ENCODE measurements around the gene DAAM1.

- TF ChIP-seq CTCF (IDR thresholded peaks at IDR 0.05) (no peak), POLR2A (IDR thresholded peaks at IDR 0.05) (no peak)
Observed at GRCh38 chr14:59334253-59334652, 145.8 kb downstream of the DAAM1 start.

Measured in uterus (tissue), 2 donors.